ENCODE measurements around the gene CAP2. TPM values are rescaled to one million over a fixed set of nuclear protein-coding genes. Genes with fewer than 3 reads are reported as not detected.

The CAP2 gene
- total RNA-seq, 1 donor from 2014 or later: 2.1 TPM

DNA sequence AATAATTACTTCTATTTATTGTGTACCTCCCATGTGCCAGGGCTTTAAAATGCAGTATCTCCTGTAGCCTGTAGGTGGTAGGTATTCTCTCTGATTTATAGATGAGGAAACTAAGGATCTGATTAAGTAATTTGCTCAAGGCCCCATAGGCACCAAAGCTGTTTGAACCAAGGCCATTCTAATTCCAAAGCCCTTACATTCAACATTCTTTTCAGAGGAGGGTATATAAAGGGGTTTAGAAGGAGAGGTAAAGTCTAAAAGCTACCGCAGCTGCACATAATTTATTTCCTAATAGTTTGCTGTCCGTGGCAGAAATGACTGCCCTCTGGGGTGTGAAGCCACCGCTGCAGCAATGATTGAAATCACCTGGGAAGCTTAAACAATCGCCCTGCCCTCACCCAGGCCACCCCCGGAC is 111.7 kb downstream of the CAP2 start:
- Histone ChIP-seq H3K36me3 (ENCODE audit: control insufficient read depth, insufficient read depth, low read length) (no peaks in the 10 kb centered on the region), H3K27me3 (ENCODE audit: control insufficient read depth, insufficient read depth, low read length) (no peaks in the 10 kb centered on the region), H3K4me3 (ENCODE audit: low read depth, low read length) (no peak overlapping the region)
- peak; percentile 13 for TF ChIP-seq CTCF (IDR thresholded peaks at IDR 0.05; ENCODE audit: insufficient read depth, low read length, severe bottlenecking)
- DNase-seq (ENCODE audit: low read depth) (peak; percentile 37), FAIRE-seq (no peak)

DNA sequence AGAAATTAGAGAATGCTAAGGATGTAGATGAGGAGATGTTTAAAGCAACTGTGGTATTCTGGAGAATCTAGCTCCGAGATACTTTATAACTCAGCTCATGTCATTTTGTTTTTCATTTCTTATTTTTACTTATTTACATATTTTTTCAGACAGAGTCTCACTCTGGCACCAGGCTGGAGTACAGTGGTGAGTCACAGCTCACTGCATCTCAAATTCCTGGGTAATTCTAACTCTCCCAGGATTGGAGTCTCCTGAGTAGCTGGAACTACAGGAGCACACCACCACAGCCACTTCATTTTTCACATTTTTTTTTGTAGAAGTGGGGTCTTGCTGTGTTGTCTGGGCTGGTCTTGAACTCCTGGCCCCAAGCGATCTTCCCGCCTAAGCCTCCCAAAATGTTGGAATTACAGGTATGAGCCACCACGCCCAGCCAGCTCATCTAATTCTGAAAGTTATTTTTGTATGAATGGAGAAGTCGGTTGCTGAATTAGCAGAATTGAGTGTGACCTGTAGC is 112.4 kb downstream of the CAP2 start:
- DNase-seq (ENCODE audit: low read depth): peak; percentile 18
- FAIRE-seq: no peak
- Histone ChIP-seq H3K27me3 (ENCODE audit: control insufficient read depth, insufficient read depth, low read length) (no peaks in the 10 kb centered on the region), H3K36me3 (ENCODE audit: control insufficient read depth, insufficient read depth, low read length) (no peaks in the 10 kb centered on the region), H3K4me3 (ENCODE audit: low read depth, low read length) (no peak overlapping the region)
- TF ChIP-seq CTCF (IDR thresholded peaks at IDR 0.05; ENCODE audit: insufficient read depth, low read length, severe bottlenecking): no peak

DNA sequence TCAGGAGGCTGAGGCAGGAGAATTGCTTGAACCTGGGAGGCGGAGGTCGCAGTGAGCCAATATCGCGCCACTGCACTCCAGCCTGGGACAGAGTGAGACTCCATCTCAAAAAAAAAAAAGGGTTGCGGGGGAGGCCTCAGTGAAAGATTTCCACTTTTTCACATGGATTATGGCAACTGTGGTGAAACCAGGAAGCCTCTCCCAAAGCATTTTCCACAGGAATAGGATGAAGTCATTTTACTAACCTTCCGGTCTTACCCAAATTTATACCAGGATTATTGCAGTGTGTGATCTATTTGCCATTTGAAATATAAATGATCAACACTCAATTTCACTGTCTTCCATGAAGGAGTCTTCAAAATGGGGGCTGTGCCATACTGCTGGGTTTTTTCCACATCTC is 113.1 kb downstream of the CAP2 start:
- Histone ChIP-seq H3K4me3 (ENCODE audit: low read depth, low read length) (no peak overlapping the region), H3K27me3 (ENCODE audit: control insufficient read depth, insufficient read depth, low read length) (no peaks in the 10 kb centered on the region), H3K36me3 (ENCODE audit: control insufficient read depth, insufficient read depth, low read length) (no peaks in the 10 kb centered on the region)
- DNase-seq (ENCODE audit: low read depth) (no peak), FAIRE-seq (no peak)
- no peak for TF ChIP-seq CTCF (IDR thresholded peaks at IDR 0.05; ENCODE audit: insufficient read depth, low read length, severe bottlenecking)

DNA sequence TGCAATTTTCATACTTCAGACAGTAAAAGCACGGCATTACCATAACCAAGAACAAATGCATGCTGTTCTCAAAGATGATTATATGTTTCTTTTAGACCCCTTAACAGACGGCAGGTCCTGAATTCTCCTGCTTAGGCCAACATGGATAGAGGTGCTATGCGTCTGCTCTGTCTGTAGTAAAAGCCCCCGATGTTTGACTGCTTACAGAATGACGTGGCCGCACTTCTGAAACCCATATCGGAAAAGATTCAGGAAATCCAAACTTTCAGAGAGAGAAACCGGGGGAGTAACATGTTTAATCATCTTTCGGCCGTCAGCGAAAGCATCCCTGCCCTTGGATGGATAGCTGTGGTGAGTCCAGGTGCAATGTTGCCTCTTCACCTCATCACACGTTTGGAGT is 113.6 kb downstream of the CAP2 start:
- TF ChIP-seq CTCF (IDR thresholded peaks at IDR 0.05; ENCODE audit: insufficient read depth, low read length, severe bottlenecking): no peak

DNA sequence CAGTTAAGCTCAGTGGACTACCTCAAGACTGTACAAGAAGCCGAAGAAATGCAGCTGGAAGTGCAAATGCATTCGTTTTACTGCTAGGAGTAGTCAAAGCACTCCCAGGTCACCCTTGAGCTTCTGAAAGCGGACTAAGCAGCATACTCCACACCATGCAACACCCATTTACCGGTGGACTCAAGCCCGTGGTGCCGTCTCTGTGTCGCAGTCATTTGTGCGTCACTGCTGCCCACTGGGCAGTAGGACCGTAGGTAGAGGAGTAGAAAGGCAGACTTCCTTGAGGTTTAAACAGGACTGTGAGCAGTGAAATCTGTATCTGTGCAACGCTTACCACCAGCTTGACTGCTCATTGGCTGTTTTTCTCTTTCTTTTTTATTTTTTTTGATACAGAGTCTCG is 117.7 kb downstream of the CAP2 start:
- DNase-seq (ENCODE audit: low read depth): no peak
- no peak for TF ChIP-seq CTCF (IDR thresholded peaks at IDR 0.05; ENCODE audit: insufficient read depth, low read length, severe bottlenecking)
- H3K27me3 ChIP-seq (ENCODE audit: control insufficient read depth, insufficient read depth, low read length): no peaks in the 10 kb centered on the region
- FAIRE-seq: no peak
- no peaks in the 10 kb centered on the region for H3K36me3 ChIP-seq (ENCODE audit: control insufficient read depth, insufficient read depth, low read length)
- no peak overlapping the region for H3K4me3 ChIP-seq (ENCODE audit: low read depth, low read length)

More for the DNA sequence above, 113.6 kb downstream of the CAP2 start:
- Histone ChIP-seq H3K27me3 (ENCODE audit: control insufficient read depth, insufficient read depth, low read length) (no peaks in the 10 kb centered on the region), H3K36me3 (ENCODE audit: control insufficient read depth, insufficient read depth, low read length) (no peaks in the 10 kb centered on the region), H3K4me3 (ENCODE audit: low read depth, low read length) (no peak overlapping the region)
- FAIRE-seq (no peak), DNase-seq (ENCODE audit: low read depth) (no peak)

- Histone ChIP-seq H3K4me3 (ENCODE audit: low read depth, low read length) (no peak overlapping the region), H3K27me3 (ENCODE audit: control insufficient read depth, insufficient read depth, low read length) (no peaks in the 10 kb centered on the region), H3K36me3 (ENCODE audit: control insufficient read depth, insufficient read depth, low read length) (no peaks in the 10 kb centered on the region)
- no peak for FAIRE-seq
- DNase-seq (ENCODE audit: low read depth): no peak
- no peak for TF ChIP-seq CTCF (IDR thresholded peaks at IDR 0.05; ENCODE audit: insufficient read depth, low read length, severe bottlenecking)
Observed at GRCh38 chr6:17511580-17511979, 118.2 kb downstream of the CAP2 start.
